Endothelial cell (in vitro differentiated cells): ENCODE measurements around the gene GLS. TPM values are rescaled to one million over a fixed set of nuclear protein-coding genes. Genes with fewer than 3 reads are reported as not detected.
A peak's percentile ranks its signal among the peaks of the same experiment; 100 is the strongest.

Source experiments
- DNase-seq: peaks from one replicate; pipeline ENCODE4 v3.0.0; 2021; ENCODE audit warnings: low spot score
- H3K27ac Mint-ChIP-seq: one replicate; pipeline ENCODE4 v1.8.0; 2021; ENCODE audit warnings: mixed read lengths, inconsistent platforms; ENCODE audit not compliant: unreplicated experiment
- H3K27me3 Mint-ChIP-seq: one replicate; pipeline ENCODE4 v1.8.0; 2021; ENCODE audit warnings: mild to moderate bottlenecking, moderate library complexity, mixed read lengths, inconsistent platforms; ENCODE audit not compliant: unreplicated experiment
- H3K36me3 Mint-ChIP-seq: one replicate; pipeline ENCODE4 v1.8.0; 2021; ENCODE audit warnings: mild to moderate bottlenecking, low read depth, mixed read lengths, inconsistent platforms; ENCODE audit not compliant: unreplicated experiment
- H3K4me1 Mint-ChIP-seq: one replicate; pipeline ENCODE4 v1.8.0; 2021; ENCODE audit warnings: mild to moderate bottlenecking, mixed read lengths, inconsistent platforms; ENCODE audit not compliant: unreplicated experiment
- H3K4me3 Mint-ChIP-seq: one replicate; pipeline ENCODE4 v1.8.0; 2021; ENCODE audit warnings: mild to moderate bottlenecking, mixed read lengths, inconsistent platforms; ENCODE audit not compliant: unreplicated experiment
- H3K9me3 Mint-ChIP-seq: one replicate; pipeline ENCODE4 v1.8.0; 2021; ENCODE audit warnings: mixed read lengths, inconsistent platforms; ENCODE audit not compliant: unreplicated experiment
- total RNA-seq: library from RNA; stranded (reverse); fragmentation: NEBNext Ultra II Directional; extraction: Animal tissue kit (Norgen Biotek cat#: 25700); gene quantifications from one replicate; pipeline ENCODE4 v1.2.1, GENCODE V29; 2021; ENCODE audit not compliant: unreplicated experiment
- TF ChIP-seq, protein P1 (sequence below): fragments of 200-600 bp; sonication (generic); IDR thresholded peaks from one replicate; pipeline ENCODE4 v1.5.0; 2021; ENCODE audit warnings: antibody characterized with exemption; ENCODE audit not compliant: unreplicated experiment

GLS gene
- total RNA-seq, 1 donor from 2014 or later, result 130 TPM

- peaks cover 9% of the 10 kb centered on the region for H3K4me1 Mint-ChIP-seq
- H3K4me3 Mint-ChIP-seq, result no peak overlapping the region
- DNase-seq, result no peak
- peaks cover 3% of the 10 kb centered on the region for H3K27me3 Mint-ChIP-seq
- peaks cover 8% of the 10 kb centered on the region for H3K36me3 Mint-ChIP-seq
- no peak overlapping the region for H3K27ac Mint-ChIP-seq
- no peaks in the 10 kb centered on the region for H3K9me3 Mint-ChIP-seq
- TF ChIP-seq, protein P1, sequence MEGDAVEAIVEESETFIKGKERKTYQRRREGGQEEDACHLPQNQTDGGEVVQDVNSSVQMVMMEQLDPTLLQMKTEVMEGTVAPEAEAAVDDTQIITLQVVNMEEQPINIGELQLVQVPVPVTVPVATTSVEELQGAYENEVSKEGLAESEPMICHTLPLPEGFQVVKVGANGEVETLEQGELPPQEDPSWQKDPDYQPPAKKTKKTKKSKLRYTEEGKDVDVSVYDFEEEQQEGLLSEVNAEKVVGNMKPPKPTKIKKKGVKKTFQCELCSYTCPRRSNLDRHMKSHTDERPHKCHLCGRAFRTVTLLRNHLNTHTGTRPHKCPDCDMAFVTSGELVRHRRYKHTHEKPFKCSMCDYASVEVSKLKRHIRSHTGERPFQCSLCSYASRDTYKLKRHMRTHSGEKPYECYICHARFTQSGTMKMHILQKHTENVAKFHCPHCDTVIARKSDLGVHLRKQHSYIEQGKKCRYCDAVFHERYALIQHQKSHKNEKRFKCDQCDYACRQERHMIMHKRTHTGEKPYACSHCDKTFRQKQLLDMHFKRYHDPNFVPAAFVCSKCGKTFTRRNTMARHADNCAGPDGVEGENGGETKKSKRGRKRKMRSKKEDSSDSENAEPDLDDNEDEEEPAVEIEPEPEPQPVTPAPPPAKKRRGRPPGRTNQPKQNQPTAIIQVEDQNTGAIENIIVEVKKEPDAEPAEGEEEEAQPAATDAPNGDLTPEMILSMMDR, result no peak
These were observed 3.2 kb upstream of the GLS start for GRCh38 chr2:190877436-190877835.

- TF ChIP-seq, protein P1, result no peak
- peaks cover 4% of the 10 kb centered on the region for H3K27me3 Mint-ChIP-seq
- peak overlapping the region; percentile 85 for H3K27ac Mint-ChIP-seq
- peak overlapping the region; percentile 95 for H3K4me3 Mint-ChIP-seq
- H3K9me3 Mint-ChIP-seq, result no peaks in the 10 kb centered on the region
- peaks cover 13% of the 10 kb centered on the region for H3K36me3 Mint-ChIP-seq
- peaks cover 25% of the 10 kb centered on the region for H3K4me1 Mint-ChIP-seq
- no peak for DNase-seq
These were observed 895 bp upstream of the GLS start for GRCh38 chr2:190879474-190880377.

- Mint-ChIP-seq H3K4me3 (peak overlapping the region; percentile 95), H3K27ac (peak overlapping the region; percentile 61), H3K4me1 (peaks cover 26% of the 10 kb centered on the region), H3K9me3 (no peaks in the 10 kb centered on the region), H3K36me3 (peaks cover 13% of the 10 kb centered on the region), H3K27me3 (peaks cover 4% of the 10 kb centered on the region)
- TF ChIP-seq, protein P1, result no peak
- no peak for DNase-seq
These were observed 520 bp downstream of the GLS start for GRCh38 chr2:190881084-190881597.

DNA sequence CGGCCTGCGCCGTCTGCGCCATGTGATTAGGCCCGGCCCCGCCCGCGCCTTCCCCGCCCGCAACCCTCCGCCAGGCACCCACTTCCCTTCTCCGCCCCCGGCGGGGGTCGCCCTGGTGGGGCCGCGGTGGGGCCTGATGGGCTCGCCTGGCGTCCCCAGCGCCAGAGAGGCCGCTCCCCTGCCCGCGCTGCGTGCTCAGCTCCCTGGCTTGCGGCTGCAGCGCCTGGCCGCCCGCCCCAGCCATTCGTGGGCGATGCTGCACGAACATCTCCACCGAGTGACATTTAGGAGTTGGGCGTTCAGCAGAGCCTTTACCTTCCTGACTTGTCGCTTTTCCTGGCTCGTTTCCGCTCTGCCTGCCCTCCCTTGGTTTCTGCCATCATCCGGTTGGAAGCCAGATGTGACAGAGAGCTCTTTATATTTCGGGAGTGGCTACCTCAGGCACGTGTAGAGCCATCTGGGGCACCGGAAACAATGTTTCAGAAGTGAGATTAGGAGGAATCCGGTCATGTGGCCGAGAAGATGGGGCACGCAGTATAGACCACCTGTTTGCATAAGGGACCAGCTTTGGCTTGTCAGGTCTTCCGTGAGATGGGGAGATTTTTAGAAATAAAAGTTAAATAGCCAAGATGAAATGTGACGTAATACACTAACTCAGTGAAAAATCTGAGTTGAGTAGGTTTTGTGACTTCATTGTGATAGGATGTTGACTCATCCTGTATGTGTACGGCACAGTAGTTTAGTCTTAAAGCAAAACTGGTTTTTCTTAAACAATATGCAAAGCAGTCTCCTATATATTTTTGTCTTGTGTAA lies 1.2 kb downstream of the GLS start:
- H3K4me3 Mint-ChIP-seq, result peak overlapping the region; percentile 96

More for the DNA sequence above, 1.2 kb downstream of the GLS start:
- peaks cover 13% of the 10 kb centered on the region for H3K36me3 Mint-ChIP-seq
- H3K4me1 Mint-ChIP-seq, result peaks cover 26% of the 10 kb centered on the region
- no peaks in the 10 kb centered on the region for H3K9me3 Mint-ChIP-seq
- peaks cover 4% of the 10 kb centered on the region for H3K27me3 Mint-ChIP-seq
- peak; percentile 68 for DNase-seq
- TF ChIP-seq, protein P1, result no peak
- H3K27ac Mint-ChIP-seq, result peak overlapping the region; percentile 99
